ENCODE data around the gene KRT81.

KRT81 gene

GRCh38 chr12:52238916-52239646 lies 52.3 kb downstream of the KRT81 start:
- no peak for DNase-seq

GRCh38 chr12:52238207-52238840 lies 53.0 kb downstream of the KRT81 start:
- DNase-seq: no peak

GRCh38 chr12:52236386-52237050 lies 54.8 kb downstream of the KRT81 start:
- DNase-seq: no peak

Measured in fibroblast of skin of right quadriceps (primary cell).